Dendritic cell treated with granulocyte-macrophage colony-stimulating factor and Interleukin-4, amounts not matched to agents 40 ng/mL and 50 ng/mL, for 4 days (primary cell): ENCODE results near the gene DENND4A.

ENCODE experiments used
- H3K27ac Mint-ChIP-seq: one replicate; pipeline ENCODE4 v1.8.0; 2022; ENCODE audit warnings: mild to moderate bottlenecking, mixed read lengths
- H3K27me3 Mint-ChIP-seq: one replicate; pipeline ENCODE4 v1.8.0; 2022; ENCODE audit warnings: mild to moderate bottlenecking, mixed read lengths
- H3K36me3 Mint-ChIP-seq: one replicate; pipeline ENCODE4 v1.8.0; 2022; ENCODE audit warnings: low read depth, mixed read lengths
- H3K4me1 Mint-ChIP-seq: one replicate; pipeline ENCODE4 v1.8.0; 2022; ENCODE audit warnings: low read depth, mixed read lengths
- H3K4me3 Mint-ChIP-seq: one replicate; pipeline ENCODE4 v1.8.0; 2022; ENCODE audit warnings: mild to moderate bottlenecking, moderate library complexity, mixed read lengths
- H3K9me3 Mint-ChIP-seq: one replicate; pipeline ENCODE4 v1.8.0; 2022; ENCODE audit warnings: mixed read lengths
- intact Hi-C: fragments of 100-400 bp; cut with micrococcal nuclease; formaldehyde crosslinking; loops from one replicate; pipeline ENCODE4 v1.15.0; 2022

The DENND4A gene

GRCh38 chr15:65688462-65688861 is 103.6 kb downstream of the DENND4A start:
- no peak overlapping the region for H3K27ac Mint-ChIP-seq
- no peaks in the 10 kb centered on the region for H3K4me1 Mint-ChIP-seq
- H3K4me3 Mint-ChIP-seq, result no peak overlapping the region
- no peaks in the 10 kb centered on the region for H3K27me3 Mint-ChIP-seq
- intact Hi-C loops, result no loop called here
- H3K36me3 Mint-ChIP-seq, result peaks cover 62% of the 10 kb centered on the region
- H3K9me3 Mint-ChIP-seq, result no peaks in the 10 kb centered on the region

GRCh38 chr15:65682404-65682911 is 109.6 kb downstream of the DENND4A start:
- H3K27ac Mint-ChIP-seq, result no peak overlapping the region

GRCh38 chr15:65680544-65680943 is 111.5 kb downstream of the DENND4A start:
- Mint-ChIP-seq H3K36me3 (peaks cover 25% of the 10 kb centered on the region), H3K27me3 (no peaks in the 10 kb centered on the region), H3K4me1 (no peaks in the 10 kb centered on the region), H3K9me3 (no peaks in the 10 kb centered on the region), H3K27ac (no peak overlapping the region), H3K4me3 (no peak overlapping the region)
- intact Hi-C loops, result no loop called here

More at GRCh38 chr15:65682404-65682911, 109.6 kb downstream of the DENND4A start:
- H3K4me1 Mint-ChIP-seq, result no peaks in the 10 kb centered on the region
- intact Hi-C loops, result no loop called here
- H3K4me3 Mint-ChIP-seq, result no peak overlapping the region
- H3K36me3 Mint-ChIP-seq, result peaks cover 30% of the 10 kb centered on the region
- no peaks in the 10 kb centered on the region for H3K27me3 Mint-ChIP-seq
- no peaks in the 10 kb centered on the region for H3K9me3 Mint-ChIP-seq

GRCh38 chr15:65676123-65676522 is 116.0 kb downstream of the DENND4A start:
- Mint-ChIP-seq H3K4me3 (no peak overlapping the region), H3K9me3 (no peaks in the 10 kb centered on the region), H3K27me3 (no peaks in the 10 kb centered on the region), H3K4me1 (no peaks in the 10 kb centered on the region), H3K27ac (no peak overlapping the region), H3K36me3 (peaks cover 57% of the 10 kb centered on the region)
- intact Hi-C loops, result loop anchor here (10.0 kb wide), 1 partner anchor 81 kb away; no protein-coding TSS in a partner anchor

- Mint-ChIP-seq H3K4me3 (no peak overlapping the region), H3K4me1 (no peaks in the 10 kb centered on the region), H3K36me3 (peaks cover 59% of the 10 kb centered on the region), H3K9me3 (no peaks in the 10 kb centered on the region), H3K27me3 (no peaks in the 10 kb centered on the region), H3K27ac (no peak overlapping the region)
- intact Hi-C loops, result loop anchor here (10.0 kb wide), 1 partner anchor 81 kb away; no protein-coding TSS in a partner anchor
Measured at GRCh38 chr15:65675551-65675950, 116.5 kb downstream of the DENND4A start.

GRCh38 chr15:65666257-65666656 is 125.8 kb downstream of the DENND4A start:
- H3K4me3 Mint-ChIP-seq, result no peak overlapping the region
- H3K36me3 Mint-ChIP-seq, result peaks cover 87% of the 10 kb centered on the region
- no peaks in the 10 kb centered on the region for H3K9me3 Mint-ChIP-seq
- intact Hi-C loops, result loop anchor here (10.0 kb wide), 1 partner anchor 59 kb away; no protein-coding TSS in a partner anchor
- no peaks in the 10 kb centered on the region for H3K4me1 Mint-ChIP-seq
- H3K27ac Mint-ChIP-seq, result no peak overlapping the region
- no peaks in the 10 kb centered on the region for H3K27me3 Mint-ChIP-seq

- Mint-ChIP-seq H3K4me3 (no peak overlapping the region), H3K36me3 (peaks cover 79% of the 10 kb centered on the region), H3K9me3 (no peaks in the 10 kb centered on the region), H3K27ac (no peak overlapping the region), H3K4me1 (no peaks in the 10 kb centered on the region), H3K27me3 (no peaks in the 10 kb centered on the region)
- intact Hi-C loops, result loop anchor here (10.0 kb wide), 1 partner anchor 61 kb away; no protein-coding TSS in a partner anchor
Measured at GRCh38 chr15:65663521-65663920, 128.6 kb downstream of the DENND4A start.

GRCh38 chr15:65660927-65661326 is 131.2 kb downstream of the DENND4A start:
- Mint-ChIP-seq H3K4me3 (no peak overlapping the region), H3K4me1 (no peaks in the 10 kb centered on the region), H3K27ac (no peak overlapping the region), H3K36me3 (peaks cover 78% of the 10 kb centered on the region), H3K9me3 (no peaks in the 10 kb centered on the region), H3K27me3 (no peaks in the 10 kb centered on the region)
- intact Hi-C loops, result loop anchor here (10.0 kb wide), 1 partner anchor 64 kb away; no protein-coding TSS in a partner anchor

- H3K9me3 Mint-ChIP-seq, result no peaks in the 10 kb centered on the region
- no peak overlapping the region for H3K4me3 Mint-ChIP-seq
- no peaks in the 10 kb centered on the region for H3K27me3 Mint-ChIP-seq
- no peak overlapping the region for H3K27ac Mint-ChIP-seq
- H3K4me1 Mint-ChIP-seq, result no peaks in the 10 kb centered on the region
- intact Hi-C loops, result loop anchor here (10.0 kb wide), 1 partner anchor 65 kb away; no protein-coding TSS in a partner anchor
- peaks cover 78% of the 10 kb centered on the region for H3K36me3 Mint-ChIP-seq
Measured at GRCh38 chr15:65659502-65660052, 132.5 kb downstream of the DENND4A start.

- H3K9me3 Mint-ChIP-seq, result no peaks in the 10 kb centered on the region
- H3K36me3 Mint-ChIP-seq, result peaks cover 92% of the 10 kb centered on the region
- no peak overlapping the region for H3K27ac Mint-ChIP-seq
- no peaks in the 10 kb centered on the region for H3K27me3 Mint-ChIP-seq
- intact Hi-C loops, result no loop called here
- no peak overlapping the region for H3K4me3 Mint-ChIP-seq
- H3K4me1 Mint-ChIP-seq, result no peaks in the 10 kb centered on the region
Measured at GRCh38 chr15:65655457-65655856, 136.6 kb downstream of the DENND4A start.

- Mint-ChIP-seq H3K27ac (no peak overlapping the region), H3K27me3 (no peaks in the 10 kb centered on the region), H3K36me3 (peaks cover 93% of the 10 kb centered on the region), H3K9me3 (no peaks in the 10 kb centered on the region), H3K4me3 (no peak overlapping the region), H3K4me1 (no peaks in the 10 kb centered on the region)
- intact Hi-C loops, result no loop called here
Measured at GRCh38 chr15:65655026-65655425, 137.1 kb downstream of the DENND4A start.

GRCh38 chr15:65653801-65654521 is 138.1 kb downstream of the DENND4A start:
- H3K27ac Mint-ChIP-seq, result no peak overlapping the region
- H3K4me1 Mint-ChIP-seq, result no peaks in the 10 kb centered on the region
- H3K36me3 Mint-ChIP-seq, result peaks cover 87% of the 10 kb centered on the region
- no peak overlapping the region for H3K4me3 Mint-ChIP-seq
- H3K9me3 Mint-ChIP-seq, result no peaks in the 10 kb centered on the region
- H3K27me3 Mint-ChIP-seq, result no peaks in the 10 kb centered on the region
- intact Hi-C loops, result no loop called here

GRCh38 chr15:65653341-65653740 is 138.8 kb downstream of the DENND4A start:
- peaks cover 81% of the 10 kb centered on the region for H3K36me3 Mint-ChIP-seq
- H3K9me3 Mint-ChIP-seq, result no peaks in the 10 kb centered on the region
- H3K27ac Mint-ChIP-seq, result no peak overlapping the region
- no peaks in the 10 kb centered on the region for H3K27me3 Mint-ChIP-seq
- H3K4me1 Mint-ChIP-seq, result no peaks in the 10 kb centered on the region
- no peak overlapping the region for H3K4me3 Mint-ChIP-seq
- intact Hi-C loops, result no loop called here
